ENCODE results near the gene FUOM. TPM values are rescaled to one million over a fixed set of nuclear protein-coding genes. Genes with fewer than 3 reads are reported as not detected.

The FUOM gene
- total and polyA plus RNA-seq, 2 experiments from 2014 or later, result 30.8 to 33.9 TPM

- Mint-ChIP-seq H3K4me3 (peak within 1 kb of the TSS; percentile 97), H3K9me3 (peaks cover 2% of the 10 kb centered on the region; the same call in 2 of the 3 replicates), H3K4me1 (peaks cover 4% of the 10 kb centered on the region), H3K27ac (peak within 1 kb of the TSS; percentile 93), H3K27me3 (ENCODE audit: insufficient read depth, low read depth, poor library complexity) (peaks cover 6% of the 10 kb centered on the region), H3K36me3 (ENCODE audit: low read depth) (peaks cover 22% of the 10 kb centered on the region)
- peak within 1 kb of the TSS; percentile 100 for H3K4me2 ChIP-seq
- peaks cover 24% of the 10 kb centered on the region for H4K20me1 ChIP-seq (replicated peaks; ENCODE audit: insufficient read depth)
- no peak for TF ChIP-seq STAT1 (IDR thresholded peaks at IDR 0.05; ENCODE audit: unreplicated experiment)
- TF ChIP-seq ZNF462 (CRISPR knock-in tag; IDR thresholded peaks at IDR 0.05), result no peak
- TF ChIP-seq, protein P1, sequence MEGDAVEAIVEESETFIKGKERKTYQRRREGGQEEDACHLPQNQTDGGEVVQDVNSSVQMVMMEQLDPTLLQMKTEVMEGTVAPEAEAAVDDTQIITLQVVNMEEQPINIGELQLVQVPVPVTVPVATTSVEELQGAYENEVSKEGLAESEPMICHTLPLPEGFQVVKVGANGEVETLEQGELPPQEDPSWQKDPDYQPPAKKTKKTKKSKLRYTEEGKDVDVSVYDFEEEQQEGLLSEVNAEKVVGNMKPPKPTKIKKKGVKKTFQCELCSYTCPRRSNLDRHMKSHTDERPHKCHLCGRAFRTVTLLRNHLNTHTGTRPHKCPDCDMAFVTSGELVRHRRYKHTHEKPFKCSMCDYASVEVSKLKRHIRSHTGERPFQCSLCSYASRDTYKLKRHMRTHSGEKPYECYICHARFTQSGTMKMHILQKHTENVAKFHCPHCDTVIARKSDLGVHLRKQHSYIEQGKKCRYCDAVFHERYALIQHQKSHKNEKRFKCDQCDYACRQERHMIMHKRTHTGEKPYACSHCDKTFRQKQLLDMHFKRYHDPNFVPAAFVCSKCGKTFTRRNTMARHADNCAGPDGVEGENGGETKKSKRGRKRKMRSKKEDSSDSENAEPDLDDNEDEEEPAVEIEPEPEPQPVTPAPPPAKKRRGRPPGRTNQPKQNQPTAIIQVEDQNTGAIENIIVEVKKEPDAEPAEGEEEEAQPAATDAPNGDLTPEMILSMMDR (conservative IDR thresholded peaks at IDR 0.05; ENCODE audit: low read depth in 2 of 2), result 0 out of 4 replicates have a peak, but pooled peaks of 1 of the 2 experiments have one; percentile 19
- no peak for TF ChIP-seq EZH2phosphoT487 (IDR thresholded peaks at IDR 0.05; ENCODE audit: unreplicated experiment)
- no peak for TF ChIP-seq REST (IDR thresholded peaks at IDR 0.05; ENCODE audit: unreplicated experiment)
- TF ChIP-seq ZNF114 (CRISPR knock-in tag; IDR thresholded peaks at IDR 0.05), result no peak
- peak; percentile 98 for TF ChIP-seq CREB1 (CRISPR knock-in tag; IDR thresholded peaks at IDR 0.05; ENCODE audit: low read depth)
- peak; percentile 62 for TF ChIP-seq POLR2AphosphoS5 (IDR thresholded peaks at IDR 0.05; ENCODE audit: low read depth)
- no peak for TF ChIP-seq ZNF331 (CRISPR knock-in tag; IDR thresholded peaks at IDR 0.05; ENCODE audit: low read depth)
- no peak for TF ChIP-seq EZH2 (IDR thresholded peaks at IDR 0.05; ENCODE audit: low read depth, unreplicated experiment)
- TF ChIP-seq, protein P2, sequence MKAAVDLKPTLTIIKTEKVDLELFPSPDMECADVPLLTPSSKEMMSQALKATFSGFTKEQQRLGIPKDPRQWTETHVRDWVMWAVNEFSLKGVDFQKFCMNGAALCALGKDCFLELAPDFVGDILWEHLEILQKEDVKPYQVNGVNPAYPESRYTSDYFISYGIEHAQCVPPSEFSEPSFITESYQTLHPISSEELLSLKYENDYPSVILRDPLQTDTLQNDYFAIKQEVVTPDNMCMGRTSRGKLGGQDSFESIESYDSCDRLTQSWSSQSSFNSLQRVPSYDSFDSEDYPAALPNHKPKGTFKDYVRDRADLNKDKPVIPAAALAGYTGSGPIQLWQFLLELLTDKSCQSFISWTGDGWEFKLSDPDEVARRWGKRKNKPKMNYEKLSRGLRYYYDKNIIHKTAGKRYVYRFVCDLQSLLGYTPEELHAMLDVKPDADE (IDR thresholded peaks at IDR 0.05), result peak; percentile 69
- TF ChIP-seq JUNB (IDR thresholded peaks at IDR 0.05; ENCODE audit: unreplicated experiment), result no peak
- TF ChIP-seq NANOG (IDR thresholded peaks at IDR 0.05; ENCODE audit: borderline replicate concordance), result no peak
- peaks cover 18% of the 10 kb centered on the region for H3F3A ChIP-seq (replicated peaks; ENCODE audit: low read depth)
- ATAC-seq, result peak; percentile 79
- peaks cover 43% of the 10 kb centered on the region for H3K79me2 ChIP-seq (replicated peaks; ENCODE audit: insufficient read depth)
- H3K4me3 ChIP-seq, result peak within 1 kb of the TSS; percentile 98
- no peaks in the 10 kb centered on the region for H3K9me2 ChIP-seq (ENCODE audit: insufficient read depth)
- DNase-seq (ENCODE audit: low spot score), result peak; percentile 81
- peaks cover 10% of the 10 kb centered on the region; the same call in 1 of the 2 replicates for H3K4me1 ChIP-seq (ENCODE audit: insufficient read depth)
- peak within 1 kb of the TSS; percentile 88 for H3K27ac ChIP-seq (ENCODE audit: low read depth)
- H3K36me3 ChIP-seq (ENCODE audit: insufficient read depth), result peaks cover 5% of the 10 kb centered on the region; the same call in 1 of the 2 replicates
- H3K27me3 ChIP-seq (ENCODE audit: insufficient read depth), result no peaks in the 10 kb centered on the region
- no peak within 1 kb of the TSS for H2AFZ ChIP-seq
Measured at GRCh38 chr10:133308421-133309099, 49.3 kb downstream of the FUOM start, which contains the start of the genes TUBGCP2 and ZNF511. TSS of gene TUBGCP2 (minus strand) at chr10:133308872. CDS start at chr10:133302941, 5,931 bp downstream. TSS of gene ZNF511 (plus strand) at chr10:133308914. CDS start at chr10:133308944, 30 bp downstream.

Data from GM23338 (cell line).